PC-3 (cell line): ENCODE measurements around the gene ATG4B. TPM values are rescaled to one million over a fixed set of nuclear protein-coding genes. Genes with fewer than 3 reads are reported as not detected.

ENCODE experiments used
- ATAC-seq: fragments of 200-7000 bp; cut with Tn5 transposase; 2 replicates; pipeline ENCODE4 v1.9.1; 2020; ENCODE audit warnings: mild to moderate bottlenecking, moderate library complexity
- BruUV-seq: library from RNA; stranded (reverse); fragments of 400-500 nt; replicated peaks from 2 replicates; lab custom pipeline; 2021; lab: Mats Ljungman, UMichigan
- CTCF ChIA-PET: fragments of 300-600 bp; sonication (Branson Sonifier 250); formaldehyde crosslinking; loops from one replicate; lab custom pipeline; 2022; ENCODE audit warnings: antibody characterized with exemption; lab: Charles Lee
- POLR2A ChIA-PET: fragments of 300-600 bp; sonication (Branson Sonifier 250); formaldehyde crosslinking; loops from one replicate; lab custom pipeline; 2022; ENCODE audit warnings: antibody characterized with exemption; ENCODE audit not compliant: unreplicated experiment; lab: Charles Lee
- DNase-seq: peaks from one replicate; pipeline ENCODE4 v3.0.0-alpha.2; 2015
- H2AFZ ChIP-seq: fragments of 300-600 bp; sonication (generic); 2 replicates; pipeline ENCODE4 v1.6.0; 2016; ENCODE audit warnings: antibody characterized with exemption, low read length
- H3F3A ChIP-seq: fragments of 300-600 bp; sonication (generic); one replicate; pipeline ENCODE4 v1.6.0; 2017; ENCODE audit warnings: antibody characterized with exemption, low read length, control low read depth, mild to moderate bottlenecking; ENCODE audit not compliant: unreplicated experiment
- H3K27ac ChIP-seq: fragments of 300-600 bp; sonication (generic); 2 replicates; pipeline ENCODE4 v1.5.1; 2016; ENCODE audit warnings: mild to moderate bottlenecking, low read length
- H3K27me3 ChIP-seq: fragments of 300-600 bp; sonication (generic); 2 replicates; pipeline ENCODE4 v1.6.1; 2016; ENCODE audit warnings: low read length, mixed read lengths
- H3K36me3 ChIP-seq: fragments of 300-600 bp; sonication (generic); 2 replicates; pipeline ENCODE4 v1.6.1; 2016; ENCODE audit warnings: low read depth, mixed run types, low read length, mixed read lengths
- H3K4me1 ChIP-seq: fragments of 300-600 bp; sonication (generic); 2 replicates; pipeline ENCODE4 v1.5.1; 2016; ENCODE audit warnings: low read length; ENCODE audit not compliant: insufficient read depth
- H3K4me2 ChIP-seq: fragments of 300-600 bp; sonication (generic); 2 replicates; pipeline ENCODE4 v1.6.0; 2016; ENCODE audit warnings: low read length
- H3K4me3 ChIP-seq: fragments of 300-600 bp; sonication (generic); 2 replicates; pipeline ENCODE4 v1.5.1; 2016; ENCODE audit warnings: mild to moderate bottlenecking, low read length, mixed read lengths
- H3K79me2 ChIP-seq: fragments of 300-600 bp; sonication (generic); 2 replicates; pipeline ENCODE4 v1.6.1; 2017; ENCODE audit warnings: low read length, mixed read lengths
- H3K9ac ChIP-seq: fragments of 300-600 bp; sonication (generic); 2 replicates; pipeline ENCODE4 v1.6.0; 2016; ENCODE audit warnings: mild to moderate bottlenecking, low read length
- H3K9me2 ChIP-seq: fragments of 300-600 bp; sonication (generic); replicated peaks from 2 replicates; pipeline ENCODE4 v1.6.1; 2016; ENCODE audit warnings: mixed run types, low read length, mixed read lengths
- H3K9me3 ChIP-seq: fragments of 300-600 bp; sonication (generic); 2 replicates; pipeline ENCODE4 v1.6.1; 2016; ENCODE audit warnings: low read length, mixed read lengths
- H4K20me1 ChIP-seq: fragments of 300-600 bp; sonication (generic); 2 replicates; pipeline ENCODE4 v1.6.1; 2016; ENCODE audit warnings: low read length, mixed read lengths
- CTCF ChIP-seq: fragments of 300-600 bp; sonication (generic); conservative IDR thresholded peaks from 2 replicates; pipeline ENCODE4 v1.5.1; 2017; ENCODE audit warnings: antibody characterized with exemption, low read depth, mild to moderate bottlenecking, low read length
- EZH2 ChIP-seq: fragments of 300-600 bp; sonication (generic); IDR thresholded peaks from one replicate; pipeline ENCODE4 v1.6.1; 2017; ENCODE audit warnings: antibody characterized with exemption, mild to moderate bottlenecking, low read length; ENCODE audit not compliant: unreplicated experiment
- EZH2phosphoT487 ChIP-seq: fragments of 300-600 bp; sonication (generic); IDR thresholded peaks from 2 replicates; pipeline ENCODE4 v1.6.1; 2018; ENCODE audit warnings: mild to moderate bottlenecking, antibody characterized with exemption, low read length, borderline replicate concordance
- intact Hi-C: fragments of 100-400 bp; cut with micrococcal nuclease; formaldehyde crosslinking; loops from 2 replicates; pipeline ENCODE4 v1.9.0; 2023
- total RNA-seq: library from RNA; depleted of rRNA; stranded (reverse); fragments of >200 nt; gene quantifications from 2 replicates; pipeline ENCODE4 v1.2.3, GENCODE V29; 2014

ATG4B gene
- total RNA-seq, 1 experiment from 2014 or later: 83.0 TPM

GRCh38 chr2:241592126-241592845 is 45.2 kb upstream of the ATG4B start:
- intact Hi-C loops: no loop called here
- ChIA-PET CTCF (no interaction called here), POLR2A (no interaction called here)
- no peak overlapping the region for H3K9ac ChIP-seq
- H3K36me3 ChIP-seq: peaks cover 13% of the 10 kb centered on the region
- no peaks in the 10 kb centered on the region for H3F3A ChIP-seq
- no peak overlapping the region for H3K27ac ChIP-seq
- H3K27me3 ChIP-seq: no peaks in the 10 kb centered on the region
- H3K79me2 ChIP-seq: 0 out of 2 replicates have a peak, but pooled peaks cover 3% of the 10 kb centered on the region
- ATAC-seq: no peak
- no peaks in the 10 kb centered on the region for H4K20me1 ChIP-seq
- no peak overlapping the region for H2AFZ ChIP-seq
- no peaks in the 10 kb centered on the region for H3K9me3 ChIP-seq
- no peak for TF ChIP-seq CTCF
- TF ChIP-seq EZH2: no peak
- no peak for TF ChIP-seq EZH2phosphoT487
- H3K4me2 ChIP-seq: no peak overlapping the region
- no peak for DNase-seq
- no peaks in the 10 kb centered on the region for H3K9me2 ChIP-seq
- H3K4me3 ChIP-seq: no peak overlapping the region
- no peaks in the 10 kb centered on the region for H3K4me1 ChIP-seq
- no TSS peak for BruUV-seq

- no peak for TF ChIP-seq EZH2
- TF ChIP-seq EZH2phosphoT487: no peak
- no peak for TF ChIP-seq CTCF
- no peaks in the 10 kb centered on the region for H4K20me1 ChIP-seq
- no peak for ATAC-seq
- CTCF ChIA-PET: no interaction called here
- H3K27ac ChIP-seq: no peak overlapping the region
- H3K9me3 ChIP-seq: no peaks in the 10 kb centered on the region
- H3K79me2 ChIP-seq: 0 out of 2 replicates have a peak, but pooled peaks cover 2% of the 10 kb centered on the region
- no TSS peak for BruUV-seq
- no peak overlapping the region for H3K4me3 ChIP-seq
- H3K27me3 ChIP-seq: no peaks in the 10 kb centered on the region
- H3F3A ChIP-seq: no peaks in the 10 kb centered on the region
- no peak overlapping the region for H2AFZ ChIP-seq
- intact Hi-C loops: no loop called here
- H3K9me2 ChIP-seq: no peaks in the 10 kb centered on the region
- H3K4me2 ChIP-seq: no peak overlapping the region
- H3K9ac ChIP-seq: no peak overlapping the region
- DNase-seq: no peak
- H3K36me3 ChIP-seq: peaks cover 7% of the 10 kb centered on the region
- POLR2A ChIA-PET: no interaction called here
- H3K4me1 ChIP-seq: no peaks in the 10 kb centered on the region
Measured at GRCh38 chr2:241593271-241593670, 44.2 kb upstream of the ATG4B start.

GRCh38 chr2:241595600-241596140 is 41.8 kb upstream of the ATG4B start:
- CTCF ChIA-PET: interaction anchor here (0.6 to 0.7 kb wide), 3 partner anchors 32 to 298 kb away, joined by 3 to 5 read pairs (median 3); no protein-coding TSS in a partner anchor
- H2AFZ ChIP-seq: no peak overlapping the region
- no peaks in the 10 kb centered on the region for H3K79me2 ChIP-seq
- no peak overlapping the region for H3K4me2 ChIP-seq
- no peak overlapping the region for H3K4me3 ChIP-seq
- peak; percentile 36; the same call in 1 of the 2 replicates for ATAC-seq
- TF ChIP-seq EZH2 (no peak), CTCF (peak; percentile 43; the same call in 1 of the 2 replicates), EZH2phosphoT487 (no peak)
- no peaks in the 10 kb centered on the region for H3K9me2 ChIP-seq
- no peaks in the 10 kb centered on the region for H4K20me1 ChIP-seq
- H3K9me3 ChIP-seq: no peaks in the 10 kb centered on the region
- DNase-seq: peak; percentile 25
- no peak overlapping the region for H3K27ac ChIP-seq
- POLR2A ChIA-PET: no interaction called here
- H3F3A ChIP-seq: no peaks in the 10 kb centered on the region
- peaks cover 4% of the 10 kb centered on the region; the same call in 1 of the 2 replicates for H3K36me3 ChIP-seq
- intact Hi-C loops: no loop called here
- no peaks in the 10 kb centered on the region for H3K4me1 ChIP-seq
- BruUV-seq: no TSS peak
- H3K27me3 ChIP-seq: no peaks in the 10 kb centered on the region
- H3K9ac ChIP-seq: no peak overlapping the region
